OCI-M1 (cell line): Measurements from ENCODE around the gene AFG3L2.

Source experiments
- DNase-seq: peaks from one replicate; lab custom pipeline; 2025; lab: John Stamatoyannopoulos, UW

The AFG3L2 gene

GRCh38 chr18:12359515-12359927 is 17.5 kb downstream of the AFG3L2 start:
- no peak for DNase-seq

GRCh38 chr18:12352188-12352587 is 24.8 kb downstream of the AFG3L2 start:
- DNase-seq = no peak

- DNase-seq = no peak
Observed at GRCh38 chr18:12347895-12348294, 29.1 kb downstream of the AFG3L2 start.

DNA sequence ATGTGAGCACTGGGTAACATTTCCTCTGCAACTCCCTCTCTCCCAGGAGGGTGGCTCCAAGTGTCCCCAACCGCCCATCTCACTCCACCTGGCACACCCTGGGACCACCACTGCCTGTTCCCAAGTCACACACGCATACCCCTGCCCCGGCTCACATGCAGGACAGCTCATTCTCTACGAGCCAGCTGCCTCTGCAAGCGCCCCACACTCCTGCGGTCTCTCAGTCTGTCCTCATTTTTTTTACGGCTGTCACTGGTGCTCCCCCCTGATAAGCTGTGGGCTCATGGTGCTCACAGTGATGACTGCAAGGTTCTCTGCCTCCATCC is 30.8 kb downstream of the AFG3L2 start:
- DNase-seq = no peak

- no peak for DNase-seq
Observed at GRCh38 chr18:12345491-12346239, 31.4 kb downstream of the AFG3L2 start.

GRCh38 chr18:12342661-12343060 is 34.4 kb downstream of the AFG3L2 start:
- DNase-seq = no peak

DNA sequence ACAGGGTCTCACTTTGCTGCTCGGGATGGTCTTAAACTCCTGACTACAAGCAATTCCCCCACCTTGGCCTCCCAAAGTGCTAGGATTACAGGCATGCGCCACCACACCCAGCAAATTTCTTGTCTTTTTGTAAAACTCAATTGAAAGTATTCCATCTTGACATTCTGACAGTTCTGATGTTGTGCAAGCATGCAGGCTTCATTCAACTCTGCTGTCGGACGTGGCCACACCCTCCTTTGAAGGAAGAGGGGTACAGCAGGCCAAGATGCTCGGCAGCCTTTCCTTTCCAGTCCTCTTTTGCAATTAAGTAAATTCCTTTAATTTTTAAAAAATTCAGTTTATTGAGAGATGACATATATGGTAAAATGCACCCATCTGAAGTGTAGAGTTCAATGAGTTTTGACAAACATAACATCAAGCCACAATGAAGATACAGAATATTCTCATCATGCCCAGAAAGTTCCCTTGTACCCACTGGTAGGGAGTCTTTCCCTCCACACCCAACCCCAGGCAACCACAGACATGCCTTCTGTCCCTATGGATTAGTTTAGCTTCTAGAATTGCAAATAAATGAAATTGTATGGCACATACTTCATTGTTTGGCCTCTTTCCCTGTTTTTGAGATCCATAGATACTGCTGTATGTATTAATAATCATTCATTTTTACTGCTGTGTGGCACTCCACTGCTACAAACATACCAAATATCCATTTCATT is 35.9 kb downstream of the AFG3L2 start:
- no peak for DNase-seq

DNA sequence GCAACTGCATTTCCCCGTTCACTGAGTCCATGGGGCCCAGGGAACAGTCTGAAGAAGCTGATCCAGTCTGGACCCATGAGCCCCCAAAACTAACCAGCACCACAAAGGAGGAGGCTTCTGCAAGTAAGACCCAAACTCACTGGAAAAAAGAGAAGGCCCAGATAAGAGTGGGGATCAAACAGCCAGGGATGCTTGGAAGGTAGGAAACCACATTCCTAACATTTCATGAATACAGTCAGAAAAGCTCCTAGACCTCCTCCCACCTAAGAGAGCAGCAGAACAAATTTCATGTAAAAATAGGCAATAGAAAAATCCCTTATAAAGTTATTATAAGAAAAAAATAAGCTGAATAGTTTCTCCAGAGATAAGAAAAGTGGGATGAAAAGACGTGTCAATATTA is 38.6 kb downstream of the AFG3L2 start:
- DNase-seq = no peak

GRCh38 chr18:12336887-12337286 is 40.1 kb downstream of the AFG3L2 start:
- no peak for DNase-seq

- DNase-seq = no peak
Observed at GRCh38 chr18:12336171-12336613, 40.8 kb downstream of the AFG3L2 start.

DNA sequence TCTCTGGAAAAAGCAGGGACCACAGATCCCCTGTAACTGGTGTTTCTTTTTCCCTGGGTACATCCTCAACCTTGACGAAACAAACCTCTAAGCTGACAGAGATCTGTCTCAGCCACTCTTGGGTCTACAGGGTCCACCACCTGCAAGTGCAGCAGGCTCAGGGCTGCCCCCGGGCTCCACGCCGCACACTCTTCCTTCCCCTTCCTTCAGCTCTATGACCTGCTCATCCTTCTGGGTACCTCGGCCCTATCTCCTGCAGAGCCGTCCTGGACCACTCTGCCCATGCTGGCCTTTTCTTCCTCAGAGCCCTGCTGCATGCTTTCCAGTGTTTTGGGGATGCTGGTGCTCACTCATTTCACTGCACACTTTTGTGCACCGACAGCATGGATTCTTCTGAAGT is 41.5 kb downstream of the AFG3L2 start:
- DNase-seq = no peak

DNA sequence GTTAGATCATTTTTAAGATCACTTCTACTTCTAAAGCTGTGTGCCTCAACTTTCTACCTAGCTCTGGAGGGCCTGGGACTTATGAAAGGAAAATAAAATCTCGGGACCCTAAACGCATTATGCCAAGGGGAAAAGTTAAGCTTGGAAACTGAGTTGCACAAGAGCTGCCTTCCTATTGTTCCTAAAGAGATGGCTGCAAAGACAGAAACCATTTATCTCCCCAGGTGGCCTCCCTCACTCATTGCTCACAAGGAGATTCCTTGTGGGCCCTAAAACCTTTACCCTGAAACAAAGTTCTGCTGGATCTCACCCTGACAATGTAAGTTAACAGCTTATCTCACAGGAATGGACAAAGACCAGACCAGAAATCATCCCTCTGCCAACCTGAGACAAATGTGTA is 42.2 kb downstream of the AFG3L2 start:
- DNase-seq = no peak

- DNase-seq = no peak
Observed at GRCh38 chr18:12334366-12334808, 42.6 kb downstream of the AFG3L2 start.

GRCh38 chr18:12333506-12334290 is 43.3 kb downstream of the AFG3L2 start:
- no peak for DNase-seq

GRCh38 chr18:12330766-12331165 is 46.3 kb downstream of the AFG3L2 start:
- DNase-seq = no peak

DNA sequence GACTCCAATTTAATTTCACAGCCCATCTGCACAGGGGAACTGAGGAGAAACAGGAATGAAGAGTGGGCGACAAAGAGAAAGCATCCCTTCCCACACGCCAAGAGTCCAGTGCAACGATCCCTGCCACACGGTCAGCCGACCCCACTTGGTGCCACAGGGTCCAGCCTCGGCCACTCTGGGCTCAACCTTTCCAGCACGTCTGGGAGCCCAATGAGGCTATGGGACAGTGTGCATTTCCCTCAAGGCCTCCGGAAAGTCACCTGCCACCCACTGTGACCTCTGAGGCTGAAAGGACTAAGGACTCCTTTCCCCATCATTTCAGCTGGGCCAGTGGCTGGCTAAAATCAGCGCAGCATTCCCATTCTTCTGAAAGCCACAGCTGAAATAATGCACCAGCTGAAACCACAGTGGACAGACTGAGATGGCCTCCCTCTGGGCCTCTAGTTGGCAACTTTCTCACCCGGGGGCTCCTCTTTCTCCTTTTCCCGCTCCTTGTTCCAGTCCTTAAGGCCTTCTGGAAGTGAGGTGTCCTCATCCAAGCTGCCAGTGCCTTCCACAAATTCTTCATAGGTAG is 47.8 kb downstream of the AFG3L2 start:
- DNase-seq = no peak

DNA sequence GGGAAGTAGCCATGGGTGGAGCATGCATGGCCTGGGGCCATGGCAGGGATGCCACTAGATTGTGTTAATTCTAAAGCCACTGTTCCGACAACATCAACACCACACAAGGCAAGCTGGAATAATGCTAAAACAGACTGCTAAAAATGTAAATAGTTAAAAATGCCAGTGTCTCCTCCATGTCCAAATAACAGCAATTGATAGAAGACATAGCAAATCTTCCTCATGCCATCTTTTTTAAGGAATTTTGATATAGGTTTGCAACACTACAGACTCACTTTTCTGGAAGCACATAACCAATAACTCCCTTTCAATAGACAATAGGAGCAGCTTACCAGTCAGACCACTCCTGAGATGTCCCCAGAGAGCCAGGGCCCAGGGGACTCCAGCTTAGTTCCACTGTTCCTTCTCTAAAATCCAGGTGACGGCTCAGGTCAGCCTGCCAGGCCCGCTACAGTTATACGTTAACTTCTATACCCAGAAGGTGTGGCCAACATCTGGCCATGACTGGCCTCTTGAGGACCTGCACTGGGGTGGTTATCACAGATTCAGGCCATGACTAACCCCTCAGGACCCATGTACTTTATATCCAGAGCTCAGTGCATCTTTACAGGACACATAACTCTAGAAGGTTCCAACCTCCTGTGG is 48.7 kb downstream of the AFG3L2 start:
- DNase-seq = no peak

- DNase-seq = peak; percentile 87
Observed at GRCh38 chr18:12327510-12328178, 49.4 kb downstream of the AFG3L2 start.

DNA sequence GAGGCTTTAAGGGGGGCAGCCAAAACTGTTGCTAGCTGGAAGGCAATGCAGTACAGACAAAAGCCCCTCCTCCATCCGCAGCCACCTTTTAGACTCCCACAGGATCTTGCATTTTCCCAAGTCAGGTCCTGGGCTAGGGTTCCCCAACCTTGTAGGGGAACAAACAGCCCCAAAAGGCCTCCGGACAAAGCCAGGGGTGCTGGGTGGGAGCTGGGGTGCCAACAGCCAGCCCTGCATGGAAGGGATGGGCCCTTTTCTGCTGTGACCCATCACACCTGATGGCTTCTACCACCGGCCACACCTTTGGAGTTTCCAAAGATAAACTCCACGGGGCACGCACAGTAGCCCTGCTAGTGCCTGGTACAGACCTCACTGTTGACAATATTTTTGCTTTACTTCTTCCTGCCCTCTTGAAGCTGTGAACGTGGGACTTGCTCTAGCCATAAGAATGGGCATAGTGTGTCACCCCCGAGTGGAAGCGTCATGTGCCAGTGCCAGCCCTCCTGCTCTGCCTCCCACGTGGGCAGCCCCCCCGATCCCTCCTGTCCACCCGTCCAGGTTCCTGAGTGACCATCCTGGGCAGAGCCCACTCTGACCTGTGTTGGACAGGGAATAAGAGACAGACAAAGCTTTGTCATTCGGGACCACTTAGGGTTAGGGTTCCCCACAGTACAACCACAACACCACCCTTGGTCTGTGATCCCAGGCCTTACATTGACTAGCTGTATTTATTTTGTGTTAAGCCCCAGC is 50.1 kb downstream of the AFG3L2 start:
- no peak for DNase-seq

- no peak for DNase-seq
Observed at GRCh38 chr18:12325726-12326245, 51.2 kb downstream of the AFG3L2 start.
